Mesenchymal stem cell (in vitro differentiated cells and primary cell): ENCODE results near the gene ARL15.

Experiments used
- DNase-seq: peaks from one replicate; pipeline ENCODE4 v3.0.0-alpha.2; 2013
- H2AFZ ChIP-seq: one replicate; pipeline ENCODE4 v1.6.1; 2013; ENCODE audit warnings: low read depth, mild to moderate bottlenecking, control low read depth, inconsistent platforms, low read length, moderate library complexity
- H2AK5ac ChIP-seq: 2 replicates; pipeline ENCODE4 v1.6.1; 2013; ENCODE audit warnings: low read length, moderate library complexity, mild to moderate bottlenecking, inconsistent platforms; ENCODE audit not compliant: severe bottlenecking
- H2BK120ac ChIP-seq: one replicate; pipeline ENCODE4 v1.6.1; 2013; ENCODE audit warnings: low read depth, mild to moderate bottlenecking, inconsistent platforms, low read length, moderate library complexity
- H2BK12ac ChIP-seq, 2 experiments: one replicate each; pipeline ENCODE4 v1.6.1; 2013; ENCODE audit warnings: inconsistent platforms in 2 of 2, low read length in 2 of 2, mild to moderate bottlenecking in 2 of 2, moderate library complexity in 2 of 2, control low read depth in 1 of 2
- H2BK15ac ChIP-seq: one replicate; pipeline ENCODE4 v1.6.1; 2013; ENCODE audit warnings: mild to moderate bottlenecking, low read depth, inconsistent platforms; ENCODE audit not compliant: poor library complexity, severe bottlenecking
- H2BK5ac ChIP-seq: 2 replicates; pipeline ENCODE4 v1.6.1; 2013; ENCODE audit warnings: low read depth, mild to moderate bottlenecking, low read length, control low read depth, inconsistent platforms; ENCODE audit not compliant: poor library complexity, severe bottlenecking
- H3K14ac ChIP-seq, 2 experiments: one replicate each; pipeline ENCODE4 v1.6.1; 2013; ENCODE audit warnings: inconsistent platforms in 2 of 2, low read length in 2 of 2, control low read depth in 1 of 2, mild to moderate bottlenecking in 1 of 2, moderate library complexity in 1 of 2
- H3K18ac ChIP-seq, 2 experiments: one replicate each; pipeline ENCODE4 v1.6.1; 2013; ENCODE audit warnings: inconsistent platforms in 2 of 2, low read length in 2 of 2, control low read depth in 1 of 2, low read depth in 1 of 2, mild to moderate bottlenecking in 1 of 2
- H3K23ac ChIP-seq, 2 experiments: one replicate each; pipeline ENCODE4 v1.6.1; 2013; ENCODE audit warnings: inconsistent platforms in 2 of 2, low read length in 2 of 2, mild to moderate bottlenecking in 2 of 2, moderate library complexity in 2 of 2, control low read depth in 1 of 2
- H3K27ac ChIP-seq: 2 replicates; pipeline ENCODE4 v1.5.1; 2013; ENCODE audit warnings: mild to moderate bottlenecking, moderate library complexity, low read length, control low read depth, inconsistent platforms; ENCODE audit not compliant: poor library complexity, severe bottlenecking
- H3K27me3 ChIP-seq, 2 experiments: 2 replicates each; pipeline versions ENCODE4 v1.6.1 to v1.7.0; 2013; ENCODE audit warnings: low read length in 2 of 2, mild to moderate bottlenecking in 2 of 2, moderate library complexity in 2 of 2, control low read depth in 1 of 2, inconsistent platforms in 1 of 2; ENCODE audit not compliant: control insufficient read depth in 1 of 2, insufficient read depth in 1 of 2
- H3K36me3 ChIP-seq, 2 experiments: 2 replicates each; pipeline versions ENCODE4 v1.6.1 to v1.7.0; 2013; ENCODE audit warnings: low read length in 2 of 2, control low read depth in 1 of 2, inconsistent platforms in 1 of 2, low read depth in 1 of 2, mild to moderate bottlenecking in 1 of 2; ENCODE audit not compliant: insufficient read depth in 2 of 2, control insufficient read depth in 1 of 2
- H3K4ac ChIP-seq, 2 experiments: one replicate each; pipeline ENCODE4 v1.6.1; 2013; ENCODE audit warnings: inconsistent platforms in 2 of 2, low read length in 2 of 2, mild to moderate bottlenecking in 2 of 2, moderate library complexity in 2 of 2, control low read depth in 1 of 2, low read depth in 1 of 2
- H3K4me1 ChIP-seq: 2 replicates; pipeline ENCODE4 v1.6.1; 2013; ENCODE audit warnings: low read depth, low read length, control low read depth; ENCODE audit not compliant: control insufficient read depth, insufficient read depth
- H3K4me2 ChIP-seq: 2 replicates; pipeline ENCODE4 v1.6.1; 2013; ENCODE audit warnings: low read length, mild to moderate bottlenecking, inconsistent platforms; ENCODE audit not compliant: poor library complexity, severe bottlenecking
- H3K4me3 ChIP-seq, 2 experiments: 2 replicates each; pipeline versions ENCODE4 v1.5.1 to v1.7.0; 2013; ENCODE audit warnings: low read length in 2 of 2, mild to moderate bottlenecking in 2 of 2, control low read depth in 1 of 2, low read depth in 1 of 2; ENCODE audit not compliant: insufficient read depth in 1 of 2
- H3K79me1 ChIP-seq: replicated peaks from 2 replicates; pipeline ENCODE4 v1.6.1; 2013; ENCODE audit warnings: mild to moderate bottlenecking, control low read depth, low read length, inconsistent platforms; ENCODE audit not compliant: poor library complexity, severe bottlenecking
- H3K9ac ChIP-seq: 2 replicates; pipeline ENCODE4 v1.7.0; 2013; ENCODE audit warnings: mild to moderate bottlenecking, low read length, moderate library complexity
- H3K9me3 ChIP-seq: 2 replicates; pipeline ENCODE4 v1.7.0; 2013; ENCODE audit warnings: mild to moderate bottlenecking, low read length; ENCODE audit not compliant: control insufficient read depth
- H4K8ac ChIP-seq: one replicate; pipeline ENCODE4 v1.6.1; 2013; ENCODE audit warnings: inconsistent platforms, mild to moderate bottlenecking, low read length, moderate library complexity
- H4K91ac ChIP-seq: one replicate; pipeline ENCODE4 v1.6.1; 2013; ENCODE audit warnings: mild to moderate bottlenecking, low read length, inconsistent platforms
- WGBS: methylation state at CpG from one replicate; pipeline ENCODE4 v1.1.7; 2013; ENCODE audit warnings: mixed read lengths; 5-methylcytosine and 5-hydroxymethylcytosine counted together

ARL15 gene

DNA sequence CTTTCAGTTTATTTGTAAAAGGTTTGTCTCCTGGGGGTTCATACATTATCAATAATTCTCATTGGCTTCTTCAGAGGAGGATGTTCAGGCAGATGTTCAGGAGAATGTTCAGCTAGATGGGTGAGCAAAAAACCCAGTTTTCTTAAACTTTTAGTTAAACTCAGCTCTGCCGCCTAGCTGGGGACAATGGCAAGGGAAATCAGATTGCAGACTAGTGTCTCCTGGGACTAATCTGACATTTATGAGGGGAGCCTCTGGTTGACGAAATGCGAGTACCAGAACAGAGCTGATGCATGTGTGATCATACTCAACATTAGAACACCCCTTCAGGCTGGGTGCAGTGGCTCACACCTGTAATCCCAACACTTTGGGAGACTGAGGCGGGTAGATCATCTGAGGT lies 314.4 kb downstream of the ARL15 start:
- H3K9ac ChIP-seq, result no peak overlapping the region

DNA sequence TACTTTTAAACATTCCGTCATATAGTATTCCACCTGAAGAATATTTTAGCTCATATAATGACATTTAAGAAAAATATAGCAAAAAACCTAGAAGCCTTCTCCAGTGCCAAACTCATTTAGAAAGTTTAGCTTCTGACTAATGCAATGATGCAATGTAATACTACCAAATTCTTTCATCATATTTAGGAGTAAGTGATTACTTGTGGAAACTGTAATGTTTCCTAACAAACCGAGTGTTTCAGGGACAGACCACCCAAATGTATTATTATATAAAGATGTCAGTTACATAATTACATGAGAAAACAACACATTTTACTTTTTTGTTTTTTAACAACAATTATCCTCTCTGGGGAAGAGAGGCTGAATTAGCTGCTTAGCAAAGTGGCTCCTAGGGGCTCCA lies 316.2 kb downstream of the ARL15 start:
- Histone ChIP-seq H2BK120ac (no peak overlapping the region), H3K4me2 (no peak overlapping the region), H3K36me3 (no peaks in the 10 kb centered on the region), H2AFZ (no peak overlapping the region), H3K18ac (no peak overlapping the region), H3K79me1 (peaks cover 2% of the 10 kb centered on the region), H3K27ac (no peak overlapping the region), H3K9ac (peak overlapping the region; percentile 66), H3K4ac (no peak overlapping the region), H3K14ac (no peak overlapping the region), H3K27me3 (no peaks in the 10 kb centered on the region), H2BK5ac (no peak overlapping the region), H3K4me1 (no peaks in the 10 kb centered on the region), H3K9me3 (no peaks in the 10 kb centered on the region), H2BK15ac (no peak overlapping the region), H3K23ac (no peak overlapping the region), H4K8ac (no peak overlapping the region), H3K4me3 (no peak overlapping the region), H2AK5ac (no peak overlapping the region), H4K91ac (no peak overlapping the region), H2BK12ac (no peak overlapping the region)
- peak; percentile 63 for DNase-seq
- 100% methylated on average over 1 of the region's 2 CpGs for WGBS

More for the DNA sequence above, 314.4 kb downstream of the ARL15 start:
- Histone ChIP-seq H3K36me3 (no peaks in the 10 kb centered on the region), H4K91ac (no peak overlapping the region), H3K4me2 (no peak overlapping the region), H2AK5ac (no peak overlapping the region), H3K9me3 (no peaks in the 10 kb centered on the region), H3K23ac (no peak overlapping the region), H3K27me3 (no peaks in the 10 kb centered on the region), H2AFZ (no peak overlapping the region), H3K4me3 (no peak overlapping the region), H3K4me1 (no peaks in the 10 kb centered on the region), H2BK15ac (no peak overlapping the region), H2BK5ac (no peak overlapping the region), H3K14ac (no peak overlapping the region), H2BK120ac (no peak overlapping the region), H3K4ac (no peak overlapping the region), H3K18ac (peak overlapping the region in 1 of 2 experiments; percentile 30), H4K8ac (no peak overlapping the region), H2BK12ac (no peak overlapping the region), H3K79me1 (peaks cover 2% of the 10 kb centered on the region), H3K27ac (no peak overlapping the region)
- no peak for DNase-seq
- WGBS, result 95% methylated on average over 4 of the region's 4 CpGs

DNA sequence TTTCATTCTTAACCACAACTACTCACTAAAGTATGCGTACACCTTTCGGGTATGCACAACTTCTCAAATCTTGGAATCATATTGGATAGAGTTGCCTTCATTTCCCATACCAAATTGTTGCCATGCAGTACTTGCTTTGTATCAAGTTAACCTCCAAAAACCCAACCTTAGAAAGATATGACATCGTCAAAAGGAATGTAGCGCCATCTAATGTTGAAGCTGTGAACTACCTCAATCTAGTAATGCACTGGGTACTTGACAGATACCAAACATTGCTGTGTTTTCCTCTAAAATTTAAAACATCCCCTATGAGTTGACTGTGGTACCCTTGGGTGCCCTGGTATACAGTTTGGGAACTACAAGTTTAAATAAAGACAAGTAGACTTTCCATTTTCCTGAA lies 318.4 kb downstream of the ARL15 start:
- no peak overlapping the region for H3K23ac ChIP-seq
- DNase-seq, result no peak
- H3K4me3 ChIP-seq, result no peak overlapping the region
- H3K27me3 ChIP-seq, result no peaks in the 10 kb centered on the region
- H3K9me3 ChIP-seq, result no peaks in the 10 kb centered on the region
- H2BK120ac ChIP-seq, result no peak overlapping the region
- H4K8ac ChIP-seq, result no peak overlapping the region
- WGBS, result 98% methylated on average over 4 of the region's 4 CpGs
- no peak overlapping the region for H3K9ac ChIP-seq
- no peaks in the 10 kb centered on the region for H3K4me1 ChIP-seq
- no peak overlapping the region for H2BK12ac ChIP-seq
- H3K4ac ChIP-seq, result no peak overlapping the region
- H2AK5ac ChIP-seq, result no peak overlapping the region
- no peak overlapping the region for H3K4me2 ChIP-seq
- peaks cover 2% of the 10 kb centered on the region for H3K79me1 ChIP-seq
- H3K14ac ChIP-seq, result no peak overlapping the region
- H2BK5ac ChIP-seq, result no peak overlapping the region
- H3K18ac ChIP-seq, result no peak overlapping the region
- H2BK15ac ChIP-seq, result no peak overlapping the region
- H3K36me3 ChIP-seq, result no peaks in the 10 kb centered on the region
- H4K91ac ChIP-seq, result no peak overlapping the region
- no peak overlapping the region for H3K27ac ChIP-seq
- H2AFZ ChIP-seq, result no peak overlapping the region

GRCh38 chr5:53987101-53987500 lies 323.3 kb downstream of the ARL15 start:
- no peak overlapping the region for H2BK12ac ChIP-seq
- no peak overlapping the region for H3K4me2 ChIP-seq
- no peak overlapping the region for H3K14ac ChIP-seq
- no peak overlapping the region for H3K4me3 ChIP-seq
- H2BK120ac ChIP-seq, result no peak overlapping the region
- H3K27ac ChIP-seq, result no peak overlapping the region
- no peak overlapping the region for H2AK5ac ChIP-seq
- no peak for DNase-seq
- H3K4me1 ChIP-seq, result no peaks in the 10 kb centered on the region
- H3K4ac ChIP-seq, result no peak overlapping the region
- no peak overlapping the region for H3K9ac ChIP-seq
- no peaks in the 10 kb centered on the region for H3K79me1 ChIP-seq
- H3K9me3 ChIP-seq, result no peaks in the 10 kb centered on the region
- H3K27me3 ChIP-seq, result no peaks in the 10 kb centered on the region
- no peak overlapping the region for H4K91ac ChIP-seq
- H3K23ac ChIP-seq, result no peak overlapping the region
- 100% methylated on average over 3 of the region's 3 CpGs for WGBS
- no peak overlapping the region for H2AFZ ChIP-seq
- no peak overlapping the region for H2BK15ac ChIP-seq
- no peak overlapping the region for H3K18ac ChIP-seq
- no peaks in the 10 kb centered on the region for H3K36me3 ChIP-seq
- no peak overlapping the region for H4K8ac ChIP-seq
- no peak overlapping the region for H2BK5ac ChIP-seq
